Keratinocyte (primary cell): Measurements from ENCODE around the gene SH2D4B. TPM values are rescaled to one million over a fixed set of nuclear protein-coding genes. Genes with fewer than 3 reads are reported as not detected.
A peak's percentile ranks its signal among the peaks of the same experiment; 100 is the strongest.

Source experiments
- DNase-seq: peaks from one replicate; pipeline ENCODE4 v3.0.0-alpha.2; 2011; ENCODE audit warnings: low read depth, missing footprints, low spot score
- FAIRE-seq: peaks from 2 replicates; lab custom pipeline; 2011; peaks lifted over from hg19 to GRCh38; lab: Jason Lieb, UNC
- H2AFZ ChIP-seq: 2 replicates; pipeline ENCODE4 v1.6.0; 2012; ENCODE audit warnings: low read length, control low read depth, inconsistent platforms; ENCODE audit not compliant: control insufficient read depth
- H3K27ac ChIP-seq: 2 replicates; pipeline ENCODE4 v1.5.1; 2011; ENCODE audit warnings: low read length; ENCODE audit not compliant: control insufficient read depth, insufficient read depth
- H3K27me3 ChIP-seq: 3 replicates; pipeline ENCODE4 v1.6.0; 2011; ENCODE audit warnings: low read length; ENCODE audit not compliant: control insufficient read depth, insufficient read depth; ENCODE audit errors: extremely low read depth
- H3K36me3 ChIP-seq, 2 experiments: 2 replicates in 1 of 2; 3 replicates in 1 of 2; pipeline ENCODE4 v1.5.1; 2011; ENCODE audit warnings: low read length in 2 of 2, mild to moderate bottlenecking in 1 of 2; ENCODE audit not compliant: control insufficient read depth in 2 of 2, insufficient read depth in 2 of 2; ENCODE audit errors: extremely low read depth in 1 of 2
- H3K4me1 ChIP-seq: 3 replicates; pipeline ENCODE4 v1.5.1; 2011; ENCODE audit warnings: low read length; ENCODE audit not compliant: control insufficient read depth, insufficient read depth; ENCODE audit errors: extremely low read depth
- H3K4me2 ChIP-seq: 3 replicates; pipeline ENCODE4 v1.6.0; 2011; ENCODE audit warnings: low read depth, low read length; ENCODE audit not compliant: control insufficient read depth, insufficient read depth; ENCODE audit errors: extremely low read depth
- H3K4me3 ChIP-seq, 3 experiments: fragments of 200-600 bp in 1 of 3; sonication (generic) in 1 of 3; 2 replicates in 2 of 3; 3 replicates in 1 of 3; pipeline ENCODE4 v1.5.1; 2011 to 2016; ENCODE audit warnings: low read length in 3 of 3, mild to moderate bottlenecking in 3 of 3, control low read depth in 2 of 3, inconsistent platforms in 1 of 3, low read depth in 1 of 3, mixed read lengths in 1 of 3, mixed run types in 1 of 3, moderate library complexity in 1 of 3; ENCODE audit not compliant: control insufficient read depth in 2 of 3, insufficient read depth in 2 of 3; ENCODE audit errors: extremely low read depth in 1 of 3
- H3K79me2 ChIP-seq: 2 replicates; pipeline ENCODE4 v1.6.0; 2012; ENCODE audit warnings: low read length; ENCODE audit not compliant: control insufficient read depth, insufficient read depth
- H3K9ac ChIP-seq: 3 replicates; pipeline ENCODE4 v1.6.0; 2011; ENCODE audit warnings: low read length; ENCODE audit not compliant: control insufficient read depth, insufficient read depth; ENCODE audit errors: extremely low read depth
- H3K9me1 ChIP-seq: 3 replicates; pipeline ENCODE4 v1.6.0; 2011; ENCODE audit warnings: low read length; ENCODE audit not compliant: control insufficient read depth, insufficient read depth; ENCODE audit errors: extremely low read depth
- H3K9me3 ChIP-seq: 2 replicates; pipeline ENCODE4 v1.5.1; 2012; ENCODE audit warnings: low read depth, low read length; ENCODE audit not compliant: control insufficient read depth
- H4K20me1 ChIP-seq: 3 replicates; pipeline ENCODE4 v1.6.0; 2011; ENCODE audit warnings: low read length; ENCODE audit not compliant: control insufficient read depth, insufficient read depth; ENCODE audit errors: extremely low read depth
- CTCF ChIP-seq, 3 experiments: IDR thresholded peaks in 1 of 3; conservative IDR thresholded peaks in 1 of 3; optimal IDR thresholded peaks in 1 of 3; 2 replicates in 2 of 3; 3 replicates in 1 of 3; pipeline versions ENCODE3 to v1.5.1; 2011; ENCODE audit warnings: low read length in 3 of 3, mild to moderate bottlenecking in 3 of 3, moderate library complexity in 2 of 3, control low read depth in 1 of 3, inconsistent platforms in 1 of 3; ENCODE audit not compliant: insufficient read depth in 2 of 3; ENCODE audit errors: extremely low read depth in 1 of 3
- EZH2 ChIP-seq: IDR thresholded peaks from one replicate; pipeline ENCODE4 v1.6.1; 2012; ENCODE audit warnings: inconsistent platforms, mild to moderate bottlenecking, low read length, moderate library complexity
- dilution Hi-C: fragments of 300-500 bp; cut with MboI; formaldehyde crosslinking; loops from one replicate; pipeline ENCODE4 v1.7.0; 2020; ENCODE audit warnings: low sequenced_read_pairs; ENCODE audit not compliant: extremely low pct_ligation_motif_present
- polyA plus RNA-seq, 5 experiments: library from polyadenylated mRNA; depleted of rRNA in 3 of 5; stranded (reverse) in 3 of 5; stranded (forward) in 1 of 5; unstranded in 1 of 5; fragments of >200 nt; gene quantifications; 1 replicate in 1 of 5; 2 replicates in 3 of 5; 3 replicates in 1 of 5; pipeline versions ENCODE4 v1.2.1 to v1.2.3, GENCODE V29; 2011 to 2012; ENCODE audit warnings: missing spikeins in 2 of 5, low read depth in 1 of 5, low replicate concordance in 1 of 5

SH2D4B gene
- polyA plus RNA-seq, 1 donor (not counting 4 experiments of a cell fraction or from before 2014, with no cell fraction given), result 0.22 TPM

- H3K4me2 ChIP-seq, result peak overlapping the region; percentile 42
- no peak overlapping the region for H2AFZ ChIP-seq
- H3K27me3 ChIP-seq, result no peaks in the 10 kb centered on the region
- no peaks in the 10 kb centered on the region for H3K9me3 ChIP-seq
- H3K27ac ChIP-seq, result peak overlapping the region; percentile 63
- peak; percentile 92 for FAIRE-seq
- dilution Hi-C loops, result no loop called here
- peaks cover 60% of the 10 kb centered on the region for H3K4me1 ChIP-seq
- DNase-seq, result no peak
- H3K9ac ChIP-seq, result peak overlapping the region; percentile 12
- H3K4me3 ChIP-seq, result no peak overlapping the region
- H3K36me3 ChIP-seq, result peaks cover 37 to 66% of the 10 kb centered on the region in 2 experiments
- no peaks in the 10 kb centered on the region for H3K9me1 ChIP-seq
- TF ChIP-seq EZH2, result no peak
- TF ChIP-seq CTCF (optimal IDR thresholded peaks at IDR 0.05 in 1 of 3, IDR thresholded peaks at IDR 0.05 in 1 of 3, conservative IDR thresholded peaks at IDR 0.05 in 1 of 3; ENCODE audit: extremely low read depth in 1 of 3, insufficient read depth in 2 of 3, low read length in 3 of 3), result peak in 1 of 3 experiments; percentile 4
- peaks cover 47% of the 10 kb centered on the region for H3K79me2 ChIP-seq
- no peaks in the 10 kb centered on the region for H4K20me1 ChIP-seq
Observed at GRCh38 chr10:80509403-80510161, 28.1 kb upstream of the SH2D4B start.

GRCh38 chr10:80512031-80512526 lies 25.6 kb upstream of the SH2D4B start:
- Histone ChIP-seq H3K4me2 (no peak overlapping the region), H3K9ac (no peak overlapping the region), H3K36me3 (peaks cover 57 to 64% of the 10 kb centered on the region in 2 experiments), H3K27me3 (no peaks in the 10 kb centered on the region), H2AFZ (no peak overlapping the region), H3K79me2 (peaks cover 46% of the 10 kb centered on the region), H3K27ac (no peak overlapping the region), H3K4me1 (peaks cover 36% of the 10 kb centered on the region), H4K20me1 (no peaks in the 10 kb centered on the region), H3K4me3 (no peak overlapping the region), H3K9me3 (no peaks in the 10 kb centered on the region), H3K9me1 (no peaks in the 10 kb centered on the region)
- TF ChIP-seq CTCF (optimal IDR thresholded peaks at IDR 0.05 in 1 of 3, IDR thresholded peaks at IDR 0.05 in 1 of 3, conservative IDR thresholded peaks at IDR 0.05 in 1 of 3; ENCODE audit: extremely low read depth in 1 of 3, insufficient read depth in 2 of 3, low read length in 3 of 3), result no peak
- TF ChIP-seq EZH2, result no peak
- FAIRE-seq (no peak), DNase-seq (no peak)
- dilution Hi-C loops, result no loop called here
